SKM-1 (cell line): ENCODE data around the gene SCN9A.
A peak's percentile ranks its signal among the peaks of the same experiment; 100 is the strongest.

Source experiments
- DNase-seq: peaks from one replicate; lab custom pipeline; 2025; ENCODE audit not compliant: unreplicated experiment; lab: John Stamatoyannopoulos, UW

SCN9A gene

GRCh38 chr2:166181813-166182154, 194.0 kb downstream of the SCN9A start:
- DNase-seq: no peak

DNA sequence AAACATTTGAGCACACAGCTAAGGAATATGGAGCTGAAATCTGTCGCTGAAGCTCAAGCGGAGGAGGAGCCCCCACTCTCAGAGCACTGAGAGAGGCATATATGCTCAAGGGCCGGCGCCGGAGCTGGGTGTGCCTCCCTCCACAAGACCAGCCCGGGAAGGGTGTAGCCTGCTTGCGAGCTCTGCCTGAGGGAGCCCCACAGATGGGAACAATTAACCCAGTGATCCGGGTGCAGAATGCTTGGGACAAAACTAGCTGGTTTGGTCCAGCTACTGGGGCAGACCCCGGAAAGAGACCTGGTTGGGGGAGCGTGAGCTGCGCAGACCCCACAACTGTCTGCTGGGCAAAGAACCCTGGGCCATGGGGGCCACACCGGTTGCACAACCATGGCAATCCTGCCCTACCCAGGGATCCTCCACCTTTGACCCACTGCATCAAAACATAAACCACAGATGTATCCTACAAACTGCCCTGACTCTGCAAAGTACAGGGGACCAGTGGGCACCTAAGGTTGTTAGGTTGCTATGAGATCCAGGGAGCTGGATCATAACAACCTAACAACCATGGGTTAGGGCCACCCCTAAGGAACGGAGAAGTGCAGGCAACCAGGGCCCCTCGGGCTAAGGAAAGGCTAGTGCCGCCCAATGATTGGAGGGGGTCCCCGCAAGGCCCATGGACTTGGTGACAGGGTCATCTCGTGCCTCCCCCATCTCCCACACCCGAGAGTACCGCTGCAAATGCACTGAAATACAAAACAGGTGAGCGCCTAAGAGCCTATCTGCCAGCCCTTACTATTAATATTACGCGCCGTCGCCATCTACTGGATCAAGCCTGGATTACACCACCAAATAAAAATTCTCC, 194.6 kb downstream of the SCN9A start:
- DNase-seq: peak; percentile 23

DNA sequence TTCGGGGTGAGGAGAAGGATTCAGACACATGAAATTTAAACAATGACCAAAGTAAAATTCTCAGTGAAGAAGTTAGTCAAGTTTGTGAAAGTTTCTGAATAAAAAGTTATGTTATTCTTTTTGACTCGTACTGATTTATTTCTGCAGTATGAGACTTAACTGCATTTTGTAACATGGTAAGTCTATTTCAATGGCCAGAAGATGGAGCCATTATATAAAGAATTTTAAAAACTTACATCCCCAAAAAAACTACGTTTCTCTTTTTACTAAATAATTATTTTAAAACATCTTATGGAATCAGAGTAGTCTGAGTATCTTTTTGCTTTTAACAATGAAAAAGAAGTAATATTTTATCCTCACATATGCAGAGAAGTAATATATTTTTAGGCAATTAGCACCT, 196.5 kb downstream of the SCN9A start:
- DNase-seq: no peak

DNA sequence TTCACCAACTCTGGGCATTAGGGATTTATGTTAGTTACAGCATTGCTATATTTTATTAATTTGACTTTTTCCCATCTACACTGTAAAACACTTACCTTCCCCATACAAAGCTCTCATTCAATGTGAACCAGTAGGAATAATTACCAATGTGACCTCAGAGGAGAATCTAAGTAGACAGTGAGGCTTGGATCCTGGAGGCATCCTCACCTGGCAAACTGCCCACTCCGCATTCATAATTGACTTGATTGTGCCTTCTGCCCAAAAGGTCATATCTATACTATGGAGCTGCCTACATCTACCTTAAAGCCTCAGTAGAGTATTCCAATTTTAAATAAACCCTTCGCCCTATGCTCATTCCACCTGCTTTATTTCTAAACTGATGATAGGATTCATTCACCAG, 202.5 kb downstream of the SCN9A start:
- DNase-seq: no peak

GRCh38 chr2:166171216-166171615, 204.5 kb downstream of the SCN9A start:
- DNase-seq: no peak

DNA sequence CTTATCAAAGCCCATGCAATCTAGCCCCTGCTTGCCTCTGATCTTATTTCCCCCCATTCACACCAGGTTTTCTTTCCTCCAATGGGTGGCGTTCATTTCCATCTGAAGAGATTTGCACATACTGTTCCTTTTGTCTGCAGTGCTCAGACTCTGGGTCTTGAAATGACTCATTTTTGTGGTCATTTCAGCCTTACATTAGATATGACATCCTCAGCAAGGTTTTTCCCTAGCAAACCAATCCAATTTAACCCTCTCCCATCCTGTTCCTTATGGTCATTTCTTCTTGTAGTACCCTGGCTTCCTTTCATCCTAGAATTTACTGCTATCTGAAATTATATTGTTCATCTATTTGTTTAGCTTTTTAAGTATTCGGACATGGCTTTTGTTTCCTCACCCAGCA, 205.4 kb downstream of the SCN9A start:
- no peak for DNase-seq

GRCh38 chr2:166167449-166167848, 208.3 kb downstream of the SCN9A start:
- no peak for DNase-seq

- no peak for DNase-seq
These were observed 212.0 kb downstream of the SCN9A start for GRCh38 chr2:166163775-166164174.

GRCh38 chr2:166158546-166158945, 217.2 kb downstream of the SCN9A start:
- DNase-seq: no peak

DNA sequence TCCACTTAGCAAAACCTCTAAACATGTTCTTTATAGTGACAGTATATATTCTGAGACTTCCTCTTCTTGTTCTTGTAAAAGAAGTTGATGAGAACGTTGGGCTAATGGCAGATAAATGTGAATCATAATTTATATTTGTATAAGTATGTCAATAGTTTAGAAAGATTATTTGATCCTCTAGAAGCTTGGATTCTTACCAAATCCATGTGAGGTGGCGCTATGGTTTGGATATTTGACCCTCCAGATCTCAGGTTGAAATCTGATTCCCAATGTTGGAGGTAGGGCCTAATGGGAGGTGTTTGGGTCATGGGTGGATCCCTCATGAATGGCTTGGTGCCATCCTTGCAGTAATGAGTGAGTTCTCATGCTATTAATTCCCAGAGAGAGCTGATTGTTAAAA, 218.2 kb downstream of the SCN9A start:
- no peak for DNase-seq

DNA sequence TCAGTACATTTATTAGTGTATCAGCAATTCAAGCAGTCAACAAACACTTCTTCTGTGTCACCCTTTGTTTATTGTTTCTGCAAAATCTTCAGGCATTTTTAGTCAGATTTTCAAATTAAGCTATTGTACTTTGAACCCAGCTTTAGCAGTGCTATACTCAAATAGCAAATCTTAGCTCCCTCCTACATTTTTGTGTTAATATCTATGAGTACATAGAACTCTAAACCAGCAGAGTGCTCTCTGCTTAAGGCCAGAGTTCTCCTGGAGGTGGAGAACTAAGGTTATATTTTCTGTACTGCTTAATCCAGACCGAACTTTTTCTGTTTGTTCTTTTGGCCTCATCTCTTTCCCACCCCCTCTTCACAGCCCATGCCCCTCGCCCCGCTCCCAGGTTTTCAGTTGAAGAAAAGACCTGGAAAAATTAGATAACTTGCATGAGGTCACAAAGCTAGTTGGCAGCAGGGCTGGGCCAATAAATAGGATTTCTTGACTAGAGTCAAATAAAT, 218.7 kb downstream of the SCN9A start:
- no peak for DNase-seq

DNA sequence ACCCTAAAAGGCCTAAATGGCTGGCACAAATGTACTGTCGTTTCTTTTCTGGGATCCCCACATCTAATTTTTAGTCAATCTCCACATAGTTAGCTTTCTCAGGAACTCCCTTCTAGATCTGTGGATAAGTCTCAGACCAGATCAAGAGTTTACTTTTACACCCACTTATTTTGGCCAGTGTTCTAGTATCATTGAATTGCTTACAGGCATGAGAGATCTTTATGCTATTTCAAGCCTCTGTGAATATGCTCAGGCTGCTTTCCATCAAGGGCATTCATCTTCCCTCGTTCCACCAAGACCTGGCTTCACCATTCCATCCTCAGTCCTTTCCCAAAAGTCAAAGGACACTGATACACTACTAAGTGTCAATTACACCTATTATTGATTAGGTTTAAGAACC, 220.2 kb downstream of the SCN9A start:
- DNase-seq: no peak

GRCh38 chr2:166154685-166155338, 220.9 kb downstream of the SCN9A start:
- no peak for DNase-seq

- no peak for DNase-seq
These were observed 223.7 kb downstream of the SCN9A start for GRCh38 chr2:166152064-166152463.

DNA sequence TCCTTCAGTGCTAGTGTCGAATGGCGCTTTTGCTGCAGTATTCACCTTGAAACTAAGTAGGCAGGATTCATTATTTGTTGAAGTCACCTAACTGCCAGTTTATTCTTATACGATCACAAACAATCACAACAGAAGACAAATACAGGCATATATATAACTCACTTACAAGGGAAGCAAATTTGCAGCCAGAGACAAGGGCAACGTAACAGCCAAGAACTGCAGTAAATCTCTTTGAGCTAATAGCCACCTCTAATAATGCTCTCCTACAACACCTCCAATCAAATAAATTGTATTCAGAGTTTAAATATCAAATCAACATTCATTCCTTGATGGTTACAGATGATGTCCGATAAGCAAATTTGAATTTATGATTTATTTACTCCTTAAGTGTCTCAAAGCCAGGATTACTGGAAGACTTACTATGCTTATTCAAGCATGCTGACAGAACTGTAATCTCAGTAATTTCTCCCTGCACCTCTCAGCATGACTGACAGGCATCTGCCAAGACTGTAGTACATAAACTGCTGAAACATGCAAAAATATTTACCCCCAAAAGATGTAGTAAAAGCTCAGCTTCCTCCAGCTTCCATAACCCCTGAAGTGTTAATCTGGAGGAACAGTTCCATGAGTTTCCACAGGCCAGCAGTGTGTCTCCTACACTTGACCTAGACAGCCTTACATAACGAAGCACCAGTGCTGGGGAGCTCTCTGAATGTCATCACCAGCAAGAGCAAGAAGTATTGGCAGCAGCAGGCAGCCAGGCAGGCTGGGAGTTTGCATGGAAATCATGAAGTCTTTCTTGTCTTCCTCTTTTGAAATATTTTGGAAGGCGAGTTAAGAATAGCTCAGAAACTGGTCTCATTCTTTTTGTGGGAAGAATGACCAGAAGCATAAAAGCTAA, 227.0 kb downstream of the SCN9A start:
- no peak for DNase-seq

GRCh38 chr2:166147883-166148282, 227.9 kb downstream of the SCN9A start:
- no peak for DNase-seq
